ENCODE results near the gene IFNA14. TPM values are rescaled to one million over a fixed set of nuclear protein-coding genes. Genes with fewer than 3 reads are reported as not detected.
"Not testable (repeated sequence)": the region's sequence is repeated elsewhere in the genome, so short reads cannot be mapped to it uniquely, and the experiment has no call there.

The IFNA14 gene
- total RNA-seq, 1 donor = not detected

GRCh38 chr9:21236360-21236714 lies 3.5 kb downstream of the IFNA14 start:
- H3K4me1 ChIP-seq (ENCODE audit: insufficient read depth, low read length) = peaks cover 12% of the 10 kb centered on the region
- H3K4me3 ChIP-seq (ENCODE audit: low read length); H3K9me3 ChIP-seq (ENCODE audit: low read depth, low read length); H3K27me3 ChIP-seq (ENCODE audit: insufficient read depth, low read length): not testable (repeated sequence)

DNA sequence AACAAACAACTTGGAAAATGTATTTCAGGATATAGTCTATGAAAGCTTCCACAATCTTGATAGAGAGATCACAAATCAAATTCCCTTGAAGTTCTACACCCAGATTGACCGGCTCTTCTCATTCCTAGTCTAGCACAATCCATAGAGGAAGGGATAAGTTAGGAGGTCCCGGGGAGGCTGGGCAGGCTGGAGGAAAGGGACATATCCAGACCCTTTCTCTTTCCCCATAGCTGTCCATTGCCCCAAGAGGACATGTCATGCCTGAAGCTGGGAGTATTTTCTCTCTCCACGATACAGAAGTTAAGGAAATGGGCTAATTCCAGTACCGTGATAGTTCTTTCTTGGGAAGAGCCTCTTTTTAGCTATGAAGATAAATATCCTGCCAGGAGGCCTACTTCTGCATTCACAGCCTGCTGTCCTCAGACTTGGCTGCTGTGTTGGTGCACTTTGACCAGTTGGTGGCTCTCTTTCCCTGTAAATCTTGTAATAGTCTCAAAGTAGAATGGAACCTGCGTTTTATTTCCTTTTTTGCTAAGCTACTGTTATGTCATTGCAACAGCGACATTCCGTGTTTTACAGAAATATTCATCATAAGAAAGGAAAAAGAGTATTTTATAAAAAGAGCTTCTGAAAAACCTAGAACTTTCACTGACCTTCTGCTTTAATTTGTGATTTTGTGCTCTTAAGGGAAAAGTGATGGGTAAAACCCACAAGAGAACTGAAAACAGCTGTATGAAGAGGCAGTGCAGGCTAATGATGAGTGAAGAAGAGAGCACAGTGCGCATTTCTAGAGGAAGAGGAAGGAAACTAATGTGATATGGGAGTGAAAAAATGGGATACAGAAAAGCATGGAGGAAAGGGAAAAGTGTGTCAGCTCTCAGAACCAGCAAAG lies 4.1 kb downstream of the IFNA14 start:
- H3K4me3 ChIP-seq (ENCODE audit: low read length); H3K27me3 ChIP-seq (ENCODE audit: insufficient read depth, low read length); H3K9me3 ChIP-seq (ENCODE audit: low read depth, low read length): not testable (repeated sequence)
- H3K4me1 ChIP-seq (ENCODE audit: insufficient read depth, low read length) = peaks cover 12% of the 10 kb centered on the region

- peaks cover under 1% of the 10 kb centered on the region for H3K4me1 ChIP-seq (ENCODE audit: insufficient read depth, low read length)
- no peaks in the 10 kb centered on the region for H3K9me3 ChIP-seq (ENCODE audit: low read depth, low read length)
- no peak overlapping the region for H3K4me3 ChIP-seq (ENCODE audit: low read length)
- no peaks in the 10 kb centered on the region for H3K27me3 ChIP-seq (ENCODE audit: insufficient read depth, low read length)
Observed at GRCh38 chr9:21234153-21234687, 5.6 kb downstream of the IFNA14 start.

DNA sequence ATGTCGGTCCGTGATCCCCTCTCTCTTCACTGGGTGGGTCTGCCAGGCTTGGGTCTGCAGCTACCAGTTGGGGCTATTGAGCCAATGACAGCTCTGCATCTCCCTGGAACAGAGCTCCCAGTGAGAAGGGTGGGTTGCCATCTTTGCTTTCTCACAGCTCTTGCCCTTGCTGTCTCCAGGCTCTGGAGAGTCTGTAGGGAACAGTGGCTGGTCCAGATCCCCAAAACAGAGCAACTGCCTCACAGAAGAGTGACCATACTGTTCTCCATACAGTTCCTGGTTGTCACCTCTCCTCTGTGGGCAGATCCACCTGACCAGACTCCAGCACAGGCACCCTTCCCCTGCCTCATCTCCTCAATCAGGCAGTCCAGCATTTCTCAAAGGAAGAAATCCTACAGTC lies 6.5 kb downstream of the IFNA14 start:
- H3K4me3 ChIP-seq (ENCODE audit: low read length) = no peak overlapping the region
- H3K27me3 ChIP-seq (ENCODE audit: insufficient read depth, low read length) = no peaks in the 10 kb centered on the region

DNA sequence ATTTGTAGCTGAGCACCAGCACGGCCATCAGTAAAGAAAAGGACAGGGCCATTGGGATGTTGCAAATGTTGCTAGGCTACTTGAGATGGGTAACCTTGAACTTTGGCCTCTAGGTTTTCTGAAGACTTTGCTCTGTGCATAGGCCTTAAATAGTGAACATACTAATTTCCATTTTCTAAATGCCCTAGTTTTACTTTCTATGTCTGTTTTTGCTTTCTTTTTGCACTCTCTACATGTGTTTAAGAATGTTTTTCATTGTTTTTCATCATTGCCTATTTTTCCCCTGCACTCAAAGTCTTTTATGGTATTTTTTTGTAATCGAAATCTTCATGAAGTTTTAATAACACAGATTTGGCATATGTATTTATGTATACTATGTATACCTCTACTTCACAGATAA lies 11.7 kb downstream of the IFNA14 start, which contains the start of gene IFNA17:
TSS of gene IFNA17 (minus strand) at position 101 of the 400 bp plus-strand sequence. CDS start at position 52, 49 bp downstream.
- H3K4me3 ChIP-seq (ENCODE audit: low read length) = no peak within 1 kb of the TSS
- H3K27me3 ChIP-seq (ENCODE audit: insufficient read depth, low read length) = no peaks in the 10 kb centered on the region
- no peaks in the 10 kb centered on the region for H3K4me1 ChIP-seq (ENCODE audit: insufficient read depth, low read length)
- no peaks in the 10 kb centered on the region for H3K9me3 ChIP-seq (ENCODE audit: low read depth, low read length)

More for the DNA sequence above, 6.5 kb downstream of the IFNA14 start:
- no peaks in the 10 kb centered on the region for H3K9me3 ChIP-seq (ENCODE audit: low read depth, low read length)
- no peaks in the 10 kb centered on the region for H3K4me1 ChIP-seq (ENCODE audit: insufficient read depth, low read length)

GRCh38 chr9:21217211-21217610 lies 22.6 kb downstream of the IFNA14 start, which contains the start of gene IFNA16:
Gene IFNA16 (minus strand): TSS chr9:21217311. CDS start chr9:21217305, 6 bp downstream.
- H3K4me1 ChIP-seq (ENCODE audit: insufficient read depth, low read length); H3K27me3 ChIP-seq (ENCODE audit: insufficient read depth, low read length); H3K9me3 ChIP-seq (ENCODE audit: low read depth, low read length); H3K4me3 ChIP-seq (ENCODE audit: low read length): not testable (repeated sequence)

DNA sequence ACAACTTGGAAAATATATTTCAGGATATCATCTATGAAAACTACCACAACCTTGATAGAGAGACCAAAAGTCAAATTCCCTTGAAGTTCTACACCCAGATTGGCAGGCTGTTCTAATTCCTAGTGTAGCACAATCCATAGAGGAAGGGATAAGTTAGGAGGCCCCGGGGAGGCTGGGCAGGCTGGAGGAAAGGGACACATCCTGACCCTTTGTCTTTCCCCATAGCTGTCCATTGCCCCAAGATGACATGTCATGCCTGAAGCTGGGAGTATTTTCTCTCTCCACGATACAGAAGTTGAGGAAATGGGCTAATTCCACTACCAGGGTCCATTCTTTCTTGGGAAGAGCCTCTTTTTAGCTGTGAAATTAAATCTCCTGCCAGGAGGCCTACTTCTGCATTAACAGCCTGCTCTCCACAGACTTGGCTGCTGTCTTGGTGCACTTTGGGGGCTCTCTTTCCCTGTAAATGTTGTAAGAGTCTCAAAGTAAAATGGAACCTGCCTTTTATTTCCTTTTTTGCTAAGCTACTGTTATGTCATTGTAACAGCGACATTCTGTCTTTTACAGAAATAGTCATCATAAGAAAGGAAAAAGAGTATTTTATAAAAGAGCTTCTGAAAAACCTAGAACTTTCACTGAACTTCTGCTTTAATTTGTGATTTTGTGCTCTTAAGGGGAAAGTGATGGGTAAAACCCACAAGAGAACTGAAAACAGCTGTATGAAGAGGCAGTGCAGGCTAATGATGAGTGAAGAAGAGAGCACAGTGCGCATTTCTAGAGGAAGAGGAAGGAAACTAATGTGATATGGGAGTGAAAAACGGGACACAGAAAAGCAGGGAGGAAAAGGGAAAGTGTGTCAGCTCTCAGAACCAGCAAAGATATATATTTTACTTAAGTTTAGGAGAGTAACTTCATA lies 26.1 kb downstream of the IFNA14 start:
- H3K4me1 ChIP-seq (ENCODE audit: insufficient read depth, low read length); H3K4me3 ChIP-seq (ENCODE audit: low read length); H3K9me3 ChIP-seq (ENCODE audit: low read depth, low read length); H3K27me3 ChIP-seq (ENCODE audit: insufficient read depth, low read length): not testable (repeated sequence)

DNA sequence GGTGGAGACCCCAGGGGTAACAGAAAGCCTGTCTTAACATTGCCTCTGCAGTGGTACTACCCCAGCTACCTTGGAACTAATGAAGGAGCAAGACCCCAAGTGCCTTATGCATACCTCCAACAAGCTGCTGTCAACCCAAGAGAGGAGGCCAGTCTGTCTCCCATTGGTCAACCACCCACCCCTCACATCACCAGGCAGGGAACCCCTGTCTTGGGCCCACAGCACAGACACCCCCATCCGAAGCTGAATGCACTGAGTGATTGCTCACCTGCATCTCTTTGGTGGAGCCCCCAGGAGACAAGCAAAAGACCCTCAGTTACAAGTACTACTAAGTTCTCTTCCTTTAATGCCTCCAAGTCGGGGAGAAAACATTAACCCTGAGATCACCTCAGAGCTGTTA lies 27.6 kb downstream of the IFNA14 start:
- H3K27me3 ChIP-seq (ENCODE audit: insufficient read depth, low read length); H3K4me3 ChIP-seq (ENCODE audit: low read length); H3K4me1 ChIP-seq (ENCODE audit: insufficient read depth, low read length); H3K9me3 ChIP-seq (ENCODE audit: low read depth, low read length): not testable (repeated sequence)

DNA sequence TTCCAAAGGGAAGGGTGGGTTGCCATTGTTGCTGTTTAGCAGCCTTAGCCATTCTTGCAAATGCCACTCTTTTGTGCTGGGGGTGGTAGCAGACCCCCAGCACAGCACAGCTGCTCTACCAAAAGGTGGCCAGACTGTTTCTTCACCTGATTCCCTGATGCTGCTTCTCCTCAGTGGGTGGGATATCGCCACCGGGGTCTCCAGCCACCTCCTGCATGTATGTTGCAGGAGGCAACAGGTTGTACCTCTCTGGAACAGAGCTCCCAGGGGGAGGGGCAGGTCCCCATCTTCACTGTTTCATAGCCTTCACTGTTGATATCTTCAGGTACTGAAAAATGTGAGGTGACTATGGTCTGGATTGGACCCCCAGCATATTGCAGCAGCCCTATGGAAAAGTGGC lies 29.0 kb downstream of the IFNA14 start:
- H3K9me3 ChIP-seq (ENCODE audit: low read depth, low read length); H3K4me3 ChIP-seq (ENCODE audit: low read length); H3K27me3 ChIP-seq (ENCODE audit: insufficient read depth, low read length); H3K4me1 ChIP-seq (ENCODE audit: insufficient read depth, low read length): not testable (repeated sequence)

- H3K4me3 ChIP-seq (ENCODE audit: low read length) = no peak overlapping the region
- H3K4me1 ChIP-seq (ENCODE audit: insufficient read depth, low read length) = no peaks in the 10 kb centered on the region
- H3K9me3 ChIP-seq (ENCODE audit: low read depth, low read length) = no peaks in the 10 kb centered on the region
- no peaks in the 10 kb centered on the region for H3K27me3 ChIP-seq (ENCODE audit: insufficient read depth, low read length)
Observed at GRCh38 chr9:21210311-21210710, 29.5 kb downstream of the IFNA14 start.

DNA sequence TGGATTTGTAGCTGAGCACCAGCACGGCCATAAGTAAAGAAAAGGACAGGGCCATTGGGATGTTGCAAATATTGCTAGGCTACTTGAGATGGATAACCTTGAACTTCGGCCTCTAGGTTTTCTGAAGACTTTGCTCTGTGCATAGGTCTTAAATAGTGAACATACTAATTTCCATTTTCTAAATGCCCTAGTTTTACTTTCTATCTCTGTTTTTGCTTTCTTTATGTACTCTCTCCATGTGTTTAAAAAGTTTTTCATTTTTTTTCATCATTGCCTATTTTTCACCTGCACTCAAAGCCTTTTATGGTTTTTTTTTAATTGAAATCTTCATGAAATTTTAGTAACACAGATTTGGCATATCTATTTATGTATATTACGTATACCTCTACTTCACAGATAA lies 32.8 kb downstream of the IFNA14 start, which contains the start of gene IFNA10:
TSS of gene IFNA10 (minus strand) at position 101 of the 400 bp plus-strand sequence. CDS start at position 55, 46 bp downstream.
- not testable (repeated sequence) for H3K9me3 ChIP-seq (ENCODE audit: low read depth, low read length); H3K4me1 ChIP-seq (ENCODE audit: insufficient read depth, low read length); H3K27me3 ChIP-seq (ENCODE audit: insufficient read depth, low read length); H3K4me3 ChIP-seq (ENCODE audit: low read length)

- Histone ChIP-seq H3K27me3 (ENCODE audit: insufficient read depth, low read length) (no peaks in the 10 kb centered on the region), H3K9me3 (ENCODE audit: low read depth, low read length) (no peaks in the 10 kb centered on the region), H3K4me1 (ENCODE audit: insufficient read depth, low read length) (no peaks in the 10 kb centered on the region), H3K4me3 (ENCODE audit: low read length) (no peak overlapping the region)
Observed at GRCh38 chr9:21205204-21205603, 34.6 kb downstream of the IFNA14 start.

- H3K27me3 ChIP-seq (ENCODE audit: insufficient read depth, low read length); H3K9me3 ChIP-seq (ENCODE audit: low read depth, low read length); H3K4me3 ChIP-seq (ENCODE audit: low read length); H3K4me1 ChIP-seq (ENCODE audit: insufficient read depth, low read length): not testable (repeated sequence)
Observed at GRCh38 chr9:21202105-21202504, 37.7 kb downstream of the IFNA14 start, which contains the start of gene IFNA7. Gene IFNA7 (minus strand): TSS chr9:21202205. CDS start chr9:21202165, 40 bp downstream.

GRCh38 chr9:21194867-21195776 lies 44.7 kb downstream of the IFNA14 start:
- not testable (repeated sequence) for H3K4me3 ChIP-seq (ENCODE audit: low read length); H3K27me3 ChIP-seq (ENCODE audit: insufficient read depth, low read length); H3K9me3 ChIP-seq (ENCODE audit: low read depth, low read length); H3K4me1 ChIP-seq (ENCODE audit: insufficient read depth, low read length)
